Measurements from ENCODE around the gene ZMAT3.

GRCh38 chr3:178969004-178969700 lies 102.5 kb downstream of the ZMAT3 start:
- TF ChIP-seq, protein P1, sequence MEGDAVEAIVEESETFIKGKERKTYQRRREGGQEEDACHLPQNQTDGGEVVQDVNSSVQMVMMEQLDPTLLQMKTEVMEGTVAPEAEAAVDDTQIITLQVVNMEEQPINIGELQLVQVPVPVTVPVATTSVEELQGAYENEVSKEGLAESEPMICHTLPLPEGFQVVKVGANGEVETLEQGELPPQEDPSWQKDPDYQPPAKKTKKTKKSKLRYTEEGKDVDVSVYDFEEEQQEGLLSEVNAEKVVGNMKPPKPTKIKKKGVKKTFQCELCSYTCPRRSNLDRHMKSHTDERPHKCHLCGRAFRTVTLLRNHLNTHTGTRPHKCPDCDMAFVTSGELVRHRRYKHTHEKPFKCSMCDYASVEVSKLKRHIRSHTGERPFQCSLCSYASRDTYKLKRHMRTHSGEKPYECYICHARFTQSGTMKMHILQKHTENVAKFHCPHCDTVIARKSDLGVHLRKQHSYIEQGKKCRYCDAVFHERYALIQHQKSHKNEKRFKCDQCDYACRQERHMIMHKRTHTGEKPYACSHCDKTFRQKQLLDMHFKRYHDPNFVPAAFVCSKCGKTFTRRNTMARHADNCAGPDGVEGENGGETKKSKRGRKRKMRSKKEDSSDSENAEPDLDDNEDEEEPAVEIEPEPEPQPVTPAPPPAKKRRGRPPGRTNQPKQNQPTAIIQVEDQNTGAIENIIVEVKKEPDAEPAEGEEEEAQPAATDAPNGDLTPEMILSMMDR (IDR thresholded peaks at IDR 0.05): no peak
- no peak for TF ChIP-seq EZH2phosphoT487 (IDR thresholded peaks at IDR 0.05)

Data from neural progenitor cell (in vitro differentiated cells).